ENCODE measurements around the gene LHFPL2.
"Not testable (repeated sequence)": the region's sequence is repeated elsewhere in the genome, so short reads cannot be mapped to it uniquely, and the experiment has no call there.

LHFPL2 gene

GRCh38 chr5:78467752-78468357 lies 180.7 kb downstream of the LHFPL2 start:
- peak; percentile 37 for DNase-seq (ENCODE audit: low read depth, low spot score)

- no peak for DNase-seq (ENCODE audit: low read depth, low spot score)
These were observed 181.4 kb downstream of the LHFPL2 start for GRCh38 chr5:78467140-78467539.

GRCh38 chr5:78458843-78459242 lies 189.7 kb downstream of the LHFPL2 start:
- DNase-seq (ENCODE audit: low read depth, low spot score), result no peak

GRCh38 chr5:78457507-78457906 lies 191.1 kb downstream of the LHFPL2 start:
- DNase-seq (ENCODE audit: low read depth, low spot score), result not testable (repeated sequence)

GRCh38 chr5:78449103-78449502 lies 199.5 kb downstream of the LHFPL2 start:
- no peak for DNase-seq (ENCODE audit: low read depth, low spot score)

- no peak for DNase-seq (ENCODE audit: low read depth, low spot score)
These were observed 200.7 kb downstream of the LHFPL2 start for GRCh38 chr5:78447775-78448424.

Measured in smooth muscle cell of the brain vasculature (primary cell).